SU-DHL-6 (cell line): ENCODE data around the gene MYO1H.

ENCODE experiments used
- H2AFZ ChIP-seq: fragments of 200-600 bp; sonication (generic); 2 replicates; pipeline ENCODE4 v1.6.1; 2014; ENCODE audit warnings: low read depth, mild to moderate bottlenecking, moderate library complexity, mixed read lengths, antibody characterized with exemption, low read length; ENCODE audit not compliant: severe bottlenecking
- H3F3A ChIP-seq: fragments of 200-600 bp; shearing (Covaris generic); 2 replicates; pipeline ENCODE4 v1.6.0; 2016; ENCODE audit warnings: antibody characterized with exemption, mild to moderate bottlenecking; ENCODE audit not compliant: insufficient read depth
- H3K27ac ChIP-seq: fragments of 200-600 bp; sonication (generic); 2 replicates; pipeline ENCODE4 v1.5.1; 2016; ENCODE audit warnings: low read depth, mild to moderate bottlenecking, low read length, moderate library complexity, mixed read lengths
- H3K27me3 ChIP-seq: fragments of 200-600 bp; sonication (generic), shearing (Covaris generic); 2 replicates; pipeline ENCODE4 v1.6.0; 2014; ENCODE audit warnings: mild to moderate bottlenecking, low read length
- H3K36me3 ChIP-seq: fragments of 200-600 bp; sonication (generic); 2 replicates; pipeline ENCODE4 v1.6.1; 2014; ENCODE audit warnings: mild to moderate bottlenecking, low read length, mixed read lengths
- H3K4me2 ChIP-seq: fragments of 300-600, 200-600 bp; shearing (Covaris generic), sonication (generic); 2 replicates; pipeline ENCODE4 v1.6.0; 2014; ENCODE audit warnings: low read length, low read depth, mild to moderate bottlenecking; ENCODE audit not compliant: poor library complexity, severe bottlenecking
- H3K4me3 ChIP-seq: fragments of 200-600 bp; sonication (generic); 2 replicates; pipeline ENCODE4 v1.5.1; 2014; ENCODE audit warnings: antibody characterized with exemption, low read length, mild to moderate bottlenecking, mixed read lengths; ENCODE audit not compliant: insufficient read depth, poor library complexity, severe bottlenecking
- H3K79me2 ChIP-seq: fragments of 200-600 bp; sonication (generic); 2 replicates; pipeline ENCODE4 v1.6.1; 2014; ENCODE audit warnings: mild to moderate bottlenecking, low read length, moderate library complexity; ENCODE audit not compliant: insufficient read depth
- H3K9ac ChIP-seq: fragments of 200-600 bp; sonication (generic); 2 replicates; pipeline ENCODE4 v1.7.0; 2014; ENCODE audit warnings: mild to moderate bottlenecking, low read length
- H3K9me2 ChIP-seq: fragments of 200-600 bp; sonication (generic); replicated peaks from 2 replicates; pipeline ENCODE4 v1.6.1; 2014; ENCODE audit warnings: low read length; ENCODE audit not compliant: insufficient read depth
- H3K9me3 ChIP-seq: fragments of 200-600 bp; sonication (generic); 2 replicates; pipeline ENCODE4 v1.6.1; 2014; ENCODE audit warnings: low read length, mixed read lengths; ENCODE audit not compliant: insufficient read depth
- H4K20me1 ChIP-seq: fragments of 200-600 bp; sonication (generic); 2 replicates; pipeline ENCODE4 v1.6.1; 2014; ENCODE audit warnings: low read depth, mild to moderate bottlenecking, antibody characterized with exemption, low read length, moderate library complexity, mixed read lengths
- CTCF ChIP-seq: fragments of 200-600 bp; sonication (generic); IDR thresholded peaks from one replicate; pipeline ENCODE4 v1.5.1; 2017; ENCODE audit warnings: antibody characterized with exemption, mild to moderate bottlenecking, low read length, moderate library complexity; ENCODE audit not compliant: insufficient read depth, poor library complexity, severe bottlenecking
- EZH2phosphoT487 ChIP-seq: fragments of 200-600 bp; sonication (generic), shearing (Covaris generic); conservative IDR thresholded peaks from 2 replicates; pipeline ENCODE4 v1.6.1; 2018; ENCODE audit warnings: mild to moderate bottlenecking, antibody characterized with exemption, low read length, moderate library complexity, mixed read lengths

Gene MYO1H

GRCh38 chr12:109495012-109495411 lies 147.3 kb downstream of the MYO1H start:
- Histone ChIP-seq H3K27ac (no peak overlapping the region), H4K20me1 (no peaks in the 10 kb centered on the region), H3F3A (no peaks in the 10 kb centered on the region), H3K27me3 (no peaks in the 10 kb centered on the region), H2AFZ (no peak overlapping the region), H3K4me2 (no peak overlapping the region), H3K9ac (no peak overlapping the region), H3K4me3 (no peak overlapping the region), H3K9me2 (no peaks in the 10 kb centered on the region), H3K79me2 (no peaks in the 10 kb centered on the region), H3K36me3 (no peaks in the 10 kb centered on the region), H3K9me3 (no peaks in the 10 kb centered on the region)
- TF ChIP-seq CTCF (no peak), EZH2phosphoT487 (no peak)

GRCh38 chr12:109496306-109496705 lies 148.6 kb downstream of the MYO1H start:
- H3K4me3 ChIP-seq, result no peak overlapping the region
- H3K79me2 ChIP-seq, result no peaks in the 10 kb centered on the region
- H3K9ac ChIP-seq, result no peak overlapping the region
- no peaks in the 10 kb centered on the region for H4K20me1 ChIP-seq
- H3K9me3 ChIP-seq, result no peaks in the 10 kb centered on the region
- no peak overlapping the region for H2AFZ ChIP-seq
- H3K36me3 ChIP-seq, result no peaks in the 10 kb centered on the region
- H3K4me2 ChIP-seq, result no peak overlapping the region
- H3F3A ChIP-seq, result no peaks in the 10 kb centered on the region
- H3K27me3 ChIP-seq, result no peaks in the 10 kb centered on the region
- H3K27ac ChIP-seq, result no peak overlapping the region
- TF ChIP-seq CTCF (no peak), EZH2phosphoT487 (no peak)
- H3K9me2 ChIP-seq, result no peaks in the 10 kb centered on the region

GRCh38 chr12:109497675-109498074 lies 150.0 kb downstream of the MYO1H start:
- Histone ChIP-seq H2AFZ (no peak overlapping the region), H3K4me2 (no peak overlapping the region), H3K9ac (no peak overlapping the region), H3K4me3 (no peak overlapping the region), H3K9me2 (no peaks in the 10 kb centered on the region), H4K20me1 (no peaks in the 10 kb centered on the region), H3K27me3 (no peaks in the 10 kb centered on the region), H3F3A (no peaks in the 10 kb centered on the region), H3K27ac (no peak overlapping the region), H3K79me2 (no peaks in the 10 kb centered on the region), H3K36me3 (no peaks in the 10 kb centered on the region), H3K9me3 (no peaks in the 10 kb centered on the region)
- no peak for TF ChIP-seq EZH2phosphoT487
